Naive thymus-derived CD8-positive, alpha-beta T cell (primary cell): ENCODE results near the gene CTNNA2. TPM values are rescaled to one million over a fixed set of nuclear protein-coding genes. Genes with fewer than 3 reads are reported as not detected.

Source experiments
- ATAC-seq, 2 donors: fragments of 150-1000 bp; cut with Tn5 transposase in 1 of 2; sonication (Bioruptor Pico), chemical (Tn5 transposase) in 1 of 2; 1 replicate in 1 of 2; 2 replicates in 1 of 2; pipeline ENCODE4 v1.10.0; 2021; ENCODE audit warnings: mild to moderate bottlenecking in 2 of 2, moderate library complexity in 2 of 2
- POLR2A ChIA-PET: fragments of 350-600 bp; sonication (Branson Sonifier 250); formaldehyde crosslinking; loops from one replicate; lab custom pipeline; 2021; ENCODE audit warnings: antibody characterized with exemption; lab: Charles Lee
- DNase-seq, 10 donors: peaks; one replicate each; pipeline versions ENCODE4 v3.0.0 to v3.0.0-alpha.2; 2020 to 2022
- H3K27ac Mint-ChIP-seq, 10 donors: one replicate each; pipeline ENCODE4 v1.8.0; 2020 to 2022; ENCODE audit warnings: mild to moderate bottlenecking in 10 of 10, mixed read lengths in 10 of 10, moderate library complexity in 4 of 10, inconsistent platforms in 1 of 10
- H3K27me3 Mint-ChIP-seq, 5 donors: one replicate each; pipeline ENCODE4 v1.8.0; 2021 to 2022; ENCODE audit warnings: mixed read lengths in 5 of 5
- H3K36me3 Mint-ChIP-seq, 3 donors: one replicate each; pipeline ENCODE4 v1.8.0; 2020 to 2022; ENCODE audit warnings: mixed read lengths in 3 of 3, mild to moderate bottlenecking in 2 of 3, inconsistent platforms in 1 of 3
- H3K4me1 Mint-ChIP-seq, 4 donors: one replicate each; pipeline ENCODE4 v1.8.0; 2021 to 2022; ENCODE audit warnings: mixed read lengths in 4 of 4
- H3K4me3 Mint-ChIP-seq, 10 donors: one replicate each; pipeline ENCODE4 v1.8.0; 2020 to 2022; ENCODE audit warnings: mild to moderate bottlenecking in 10 of 10, mixed read lengths in 10 of 10, moderate library complexity in 6 of 10, inconsistent platforms in 1 of 10
- H3K9me3 Mint-ChIP-seq, 9 donors: one replicate each; pipeline ENCODE4 v1.8.0; 2020 to 2022; ENCODE audit warnings: mixed read lengths in 9 of 9, mild to moderate bottlenecking in 3 of 9, inconsistent platforms in 1 of 9, moderate library complexity in 1 of 9
- polyA plus RNA-seq, 3 donors: library from polyadenylated mRNA; unstranded; fragments of 300-500 nt; fragmentation: Illumina TruSeq; gene quantifications; one replicate each; pipeline ENCODE4 v1.2.3, GENCODE V29; 2021
- total RNA-seq, 8 experiments: library from RNA in 2 of 8; stranded (reverse) in 2 of 8; gene quantifications; one replicate each; pipeline ENCODE4 v1.2.3 and lab custom pipeline; 2021 to 2026

The CTNNA2 gene
- total and polyA plus RNA-seq, 5 experiments from 2014 or later: not detected

- no peak for ATAC-seq
- POLR2A ChIA-PET: no interaction called here
- DNase-seq: no peak
- no peaks in the 10 kb centered on the region for H3K4me1 Mint-ChIP-seq
- no peaks in the 10 kb centered on the region for H3K27me3 Mint-ChIP-seq
- H3K36me3 Mint-ChIP-seq: no peaks in the 10 kb centered on the region
- no peak overlapping the region for H3K27ac Mint-ChIP-seq
- H3K4me3 Mint-ChIP-seq: no peak overlapping the region
- peaks cover 0 to 23% (median 5%) of the 10 kb centered on the region in 9 donors for H3K9me3 Mint-ChIP-seq
Measured at GRCh38 chr2:80395251-80395650, 882.4 kb downstream of the CTNNA2 start.

- Mint-ChIP-seq H3K4me3 (no peak overlapping the region), H3K27ac (no peak overlapping the region), H3K9me3 (peaks cover 0 to 26% (median 5%) of the 10 kb centered on the region in 9 donors), H3K27me3 (no peaks in the 10 kb centered on the region), H3K36me3 (no peaks in the 10 kb centered on the region), H3K4me1 (no peaks in the 10 kb centered on the region)
- ATAC-seq (no peak), DNase-seq (no peak)
- POLR2A ChIA-PET: no interaction called here
Measured at GRCh38 chr2:80396276-80396675, 883.4 kb downstream of the CTNNA2 start.

- Mint-ChIP-seq H3K4me1 (no peaks in the 10 kb centered on the region), H3K36me3 (no peaks in the 10 kb centered on the region), H3K9me3 (peaks cover 0 to 26% (median 11%) of the 10 kb centered on the region in 9 donors), H3K27ac (no peak overlapping the region), H3K4me3 (no peak overlapping the region), H3K27me3 (peaks cover 0 to 3% (median 0%) of the 10 kb centered on the region in 5 donors)
- ATAC-seq (no peak), DNase-seq (no peak)
- POLR2A ChIA-PET: no interaction called here
Measured at GRCh38 chr2:80403081-80403480, 890.2 kb downstream of the CTNNA2 start.

- Mint-ChIP-seq H3K4me3 (no peak overlapping the region), H3K4me1 (no peaks in the 10 kb centered on the region), H3K27me3 (peaks cover 0 to 3% (median 0%) of the 10 kb centered on the region in 5 donors), H3K36me3 (no peaks in the 10 kb centered on the region), H3K27ac (no peak overlapping the region), H3K9me3 (peaks cover 3 to 17% (median 10%) of the 10 kb centered on the region in 9 donors)
- no peak for ATAC-seq
- DNase-seq: no peak
- POLR2A ChIA-PET: no interaction called here
Measured at GRCh38 chr2:80407377-80407776, 894.5 kb downstream of the CTNNA2 start.

GRCh38 chr2:80410346-80410745, 897.5 kb downstream of the CTNNA2 start:
- peaks cover 0 to 4% (median 0%) of the 10 kb centered on the region in 3 donors for H3K36me3 Mint-ChIP-seq
- no peak overlapping the region for H3K27ac Mint-ChIP-seq
- H3K4me3 Mint-ChIP-seq: no peak overlapping the region
- peaks cover 0 to 33% (median 13%) of the 10 kb centered on the region in 9 donors for H3K9me3 Mint-ChIP-seq
- POLR2A ChIA-PET: no interaction called here
- no peaks in the 10 kb centered on the region for H3K27me3 Mint-ChIP-seq
- no peak for ATAC-seq
- H3K4me1 Mint-ChIP-seq: no peaks in the 10 kb centered on the region
- DNase-seq: no peak

- ATAC-seq (no peak), DNase-seq (no peak)
- H3K9me3 Mint-ChIP-seq: peaks cover 5 to 40% (median 16%) of the 10 kb centered on the region in 9 donors
- H3K27ac Mint-ChIP-seq: no peak overlapping the region
- POLR2A ChIA-PET: no interaction called here
- H3K27me3 Mint-ChIP-seq: no peaks in the 10 kb centered on the region
- no peaks in the 10 kb centered on the region for H3K4me1 Mint-ChIP-seq
- no peak overlapping the region for H3K4me3 Mint-ChIP-seq
- peaks cover 0 to 9% (median 0%) of the 10 kb centered on the region in 3 donors for H3K36me3 Mint-ChIP-seq
Measured at GRCh38 chr2:80413136-80413535, 900.3 kb downstream of the CTNNA2 start.

GRCh38 chr2:80417737-80418136, 904.9 kb downstream of the CTNNA2 start:
- POLR2A ChIA-PET: no interaction called here
- Mint-ChIP-seq H3K36me3 (peaks cover 0 to 9% (median 0%) of the 10 kb centered on the region in 3 donors), H3K27me3 (no peaks in the 10 kb centered on the region), H3K9me3 (peaks cover 2 to 43% (median 11%) of the 10 kb centered on the region in 9 donors), H3K4me1 (no peaks in the 10 kb centered on the region), H3K27ac (no peak overlapping the region), H3K4me3 (no peak overlapping the region)
- DNase-seq: no peak
- ATAC-seq: no peak

- DNase-seq (no peak), ATAC-seq (no peak)
- POLR2A ChIA-PET: no interaction called here
- no peak overlapping the region for H3K27ac Mint-ChIP-seq
- H3K4me1 Mint-ChIP-seq: no peaks in the 10 kb centered on the region
- no peak overlapping the region for H3K4me3 Mint-ChIP-seq
- H3K36me3 Mint-ChIP-seq: peaks cover 0 to 5% (median 0%) of the 10 kb centered on the region in 3 donors
- peaks cover 2 to 22% (median 13%) of the 10 kb centered on the region in 9 donors for H3K9me3 Mint-ChIP-seq
- H3K27me3 Mint-ChIP-seq: no peaks in the 10 kb centered on the region
Measured at GRCh38 chr2:80420530-80421208, 907.8 kb downstream of the CTNNA2 start.

- POLR2A ChIA-PET: no interaction called here
Measured at GRCh38 chr2:80429251-80429650, 916.4 kb downstream of the CTNNA2 start.

GRCh38 chr2:80437959-80438358, 925.1 kb downstream of the CTNNA2 start:
- H3K4me3 Mint-ChIP-seq: no peak overlapping the region
- ATAC-seq (no peak), DNase-seq (no peak)
- H3K4me1 Mint-ChIP-seq: no peaks in the 10 kb centered on the region
- H3K27ac Mint-ChIP-seq: no peak overlapping the region
- peaks cover 2 to 18% (median 6%) of the 10 kb centered on the region in 9 donors for H3K9me3 Mint-ChIP-seq
- peaks cover 0 to 2% (median 0%) of the 10 kb centered on the region in 5 donors for H3K27me3 Mint-ChIP-seq
- no peaks in the 10 kb centered on the region for H3K36me3 Mint-ChIP-seq
- POLR2A ChIA-PET: no interaction called here

More at GRCh38 chr2:80429251-80429650, 916.4 kb downstream of the CTNNA2 start:
- ATAC-seq (no peak), DNase-seq (no peak)
- H3K9me3 Mint-ChIP-seq: peaks cover 0 to 25% (median 4%) of the 10 kb centered on the region in 9 donors
- no peak overlapping the region for H3K4me3 Mint-ChIP-seq
- H3K27me3 Mint-ChIP-seq: peaks cover 0 to 3% (median 0%) of the 10 kb centered on the region in 5 donors
- no peaks in the 10 kb centered on the region for H3K36me3 Mint-ChIP-seq
- H3K4me1 Mint-ChIP-seq: no peaks in the 10 kb centered on the region
- no peak overlapping the region for H3K27ac Mint-ChIP-seq

- Mint-ChIP-seq H3K4me3 (no peak overlapping the region), H3K27ac (no peak overlapping the region), H3K9me3 (peaks cover 2 to 25% (median 5%) of the 10 kb centered on the region in 9 donors), H3K4me1 (no peaks in the 10 kb centered on the region), H3K36me3 (no peaks in the 10 kb centered on the region), H3K27me3 (peaks cover 0 to 2% (median 0%) of the 10 kb centered on the region in 5 donors)
- POLR2A ChIA-PET: no interaction called here
- DNase-seq: no peak
- ATAC-seq: no peak
Measured at GRCh38 chr2:80438686-80439085, 925.8 kb downstream of the CTNNA2 start.

GRCh38 chr2:80454628-80455027, 941.8 kb downstream of the CTNNA2 start:
- no peak overlapping the region for H3K27ac Mint-ChIP-seq
- H3K27me3 Mint-ChIP-seq: peaks cover 0 to 8% (median 0%) of the 10 kb centered on the region in 5 donors
- POLR2A ChIA-PET: no interaction called here

GRCh38 chr2:80459028-80459427, 946.2 kb downstream of the CTNNA2 start:
- no peaks in the 10 kb centered on the region for H3K4me1 Mint-ChIP-seq
- POLR2A ChIA-PET: no interaction called here
- DNase-seq (no peak), ATAC-seq (no peak)
- H3K27ac Mint-ChIP-seq: no peak overlapping the region
- peaks cover 0 to 3% (median 0%) of the 10 kb centered on the region in 3 donors for H3K36me3 Mint-ChIP-seq
- no peak overlapping the region for H3K4me3 Mint-ChIP-seq
- H3K9me3 Mint-ChIP-seq: peaks cover 6 to 22% (median 11%) of the 10 kb centered on the region in 9 donors
- peaks cover 0 to 1% (median 0%) of the 10 kb centered on the region in 5 donors for H3K27me3 Mint-ChIP-seq

More at GRCh38 chr2:80454628-80455027, 941.8 kb downstream of the CTNNA2 start:
- Mint-ChIP-seq H3K4me1 (no peaks in the 10 kb centered on the region), H3K4me3 (no peak overlapping the region), H3K9me3 (peaks cover 3 to 24% (median 10%) of the 10 kb centered on the region in 9 donors), H3K36me3 (peaks cover 0 to 3% (median 0%) of the 10 kb centered on the region in 3 donors)
- DNase-seq: no peak
- ATAC-seq: no peak
